NCI-H446 (cell line): ENCODE results near the gene NPTN.

ENCODE experiments used
- DNase-seq, 2 experiments: peaks; one replicate each; lab custom pipeline; 2025; lab: John Stamatoyannopoulos, UW

Gene NPTN

DNA sequence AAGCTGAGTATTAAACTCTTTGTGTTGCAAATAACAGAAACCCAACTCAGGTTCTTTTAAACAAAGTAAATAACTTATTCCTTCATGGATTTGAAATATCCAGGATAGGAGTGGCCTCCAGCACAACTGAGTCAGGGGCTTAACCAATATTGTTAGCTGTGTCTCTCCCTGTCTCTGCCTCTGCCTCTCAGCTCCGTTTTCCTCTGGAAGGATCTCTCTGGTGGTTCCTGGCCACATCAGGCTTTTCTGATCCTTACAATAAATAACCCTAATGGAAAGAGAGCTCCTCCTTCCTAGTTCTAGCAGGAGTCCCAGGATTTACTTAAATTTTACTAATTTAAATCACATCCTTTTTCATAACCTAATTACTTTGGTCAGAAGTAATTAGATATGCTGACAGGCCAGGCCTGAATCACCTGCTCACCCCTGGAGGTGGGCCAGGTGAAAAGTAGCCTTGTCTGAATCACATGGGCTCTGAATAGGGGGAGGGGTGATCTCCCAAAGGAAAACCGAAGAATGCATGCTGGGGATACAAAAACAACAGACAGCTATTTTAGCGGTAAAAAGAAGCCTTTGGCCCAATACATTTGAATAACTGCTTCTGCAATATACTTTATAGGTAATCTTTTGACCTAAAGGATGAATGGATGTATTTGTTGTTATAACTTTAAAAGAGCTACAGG is 114.9 kb downstream of the NPTN start:
- DNase-seq, result no peak

GRCh38 chr15:73517566-73517965 is 115.6 kb downstream of the NPTN start:
- no peak for DNase-seq

- no peak for DNase-seq
Measured at GRCh38 chr15:73515527-73515926, 117.7 kb downstream of the NPTN start.
